Sigmoid colon (tissue), 7 donors: ENCODE results near the gene TNNT1. TPM values are rescaled to one million over a fixed set of nuclear protein-coding genes. Genes with fewer than 3 reads are reported as not detected.

Experiments used
- DNase-seq: peaks from one replicate; pipeline ENCODE4 v3.0.0-alpha.2; 2019
- H3K27ac ChIP-seq, 4 donors: fragments of 200-600 bp; sonication (generic); one replicate each; pipeline ENCODE4 v1.5.1; 2016 to 2019; ENCODE audit warnings: mild to moderate bottlenecking in 1 of 4
- H3K27me3 ChIP-seq, 3 donors: fragments of 200-600 bp; sonication (generic); one replicate each; pipeline ENCODE4 v1.5.1; 2019; ENCODE audit warnings: mild to moderate bottlenecking in 1 of 3
- H3K36me3 ChIP-seq, 4 donors: fragments of 200-600 bp; sonication (generic); one replicate each; pipeline ENCODE4 v1.5.1; 2016 to 2019
- H3K4me1 ChIP-seq, 4 donors: fragments of 200-600 bp; sonication (generic); one replicate each; pipeline ENCODE4 v1.5.1; 2017 to 2019
- H3K4me3 ChIP-seq, 4 donors: fragments of 200-600 bp; sonication (generic); one replicate each; pipeline ENCODE4 v1.5.1; 2017 to 2019; ENCODE audit warnings: mild to moderate bottlenecking in 2 of 4, moderate library complexity in 1 of 4
- H3K9me3 ChIP-seq, 4 donors: fragments of 200-600 bp in 3 of 4; sonication (generic) in 3 of 4; one replicate each; pipeline versions ENCODE4 v1.5.1 to v1.6.1; 2013 to 2019
- CTCF ChIP-seq, 4 experiments: fragments of 450-650 bp in 3 of 4; fragments of 200-600 bp in 1 of 4; IDR thresholded peaks; one replicate each; pipeline ENCODE4 v1.5.1; 2016 to 2019; ENCODE audit warnings: antibody characterized with exemption in 4 of 4, mild to moderate bottlenecking in 3 of 4, moderate library complexity in 2 of 4
- EP300 ChIP-seq, 4 donors: sonication (generic); formaldehyde crosslinking; IDR thresholded peaks; one replicate each; pipeline ENCODE4 v1.6.1; 2017; ENCODE audit warnings: antibody characterized with exemption in 4 of 4
- POLR2A ChIP-seq, 2 donors: fragments of 450-650 bp; IDR thresholded peaks; one replicate each; pipeline ENCODE4 v1.6.1; 2016; ENCODE audit warnings: antibody characterized with exemption in 2 of 2, mild to moderate bottlenecking in 2 of 2, moderate library complexity in 2 of 2
- POLR2AphosphoS5 ChIP-seq, 4 donors: sonication (generic); formaldehyde crosslinking; IDR thresholded peaks; one replicate each; pipeline ENCODE4 v1.6.1; 2017; ENCODE audit warnings: antibody characterized with exemption in 4 of 4
- WGBS, 2 donors: extraction: QIAGEN DNeasy Blood & Tissue Kit; methylation state at CpG; one replicate each; pipeline ENCODE4 v1.1.7; 2013; 5-methylcytosine and 5-hydroxymethylcytosine counted together
- intact Hi-C: fragments of 100-400 bp; cut with DNase I; formaldehyde crosslinking; loops from one replicate; pipeline ENCODE4 v1.15.1; 2023
- polyA plus RNA-seq, 3 donors: library from polyadenylated mRNA; stranded (reverse); fragments of 200-250 nt; gene quantifications; one replicate each; pipeline ENCODE4 v1.2.3, GENCODE V29; 2013
- total RNA-seq, 4 donors: library from RNA; depleted of rRNA; stranded (reverse); fragments of >200 nt; gene quantifications; one replicate each; pipeline ENCODE4 v1.1.0, GENCODE V29; 2016
- donor health status: healthy with polysubstance abuse.
- donor health status: Bipolar disorder and iron deficiency.
- donor health status: healthy.

The TNNT1 gene
- total and polyA plus RNA-seq, 7 donors, result 1.4 to 17.4 (median 2.2) TPM; not detected in 3

GRCh38 chr19:55136399-55137102 is 12.5 kb downstream of the TNNT1 start:
- intact Hi-C loops, result no loop called here
- Histone ChIP-seq H3K9me3 (no peaks in the 10 kb centered on the region), H3K36me3 (no peaks in the 10 kb centered on the region), H3K4me1 (peaks cover 0 to 9% (median 0%) of the 10 kb centered on the region in 4 donors), H3K27ac (no peak overlapping the region), H3K4me3 (no peak overlapping the region), H3K27me3 (peaks cover 11 to 86% (median 47%) of the 10 kb centered on the region in 3 donors)
- WGBS, 2 donors, result 72 to 84% methylated on average over 17 of the region's 17 CpGs
- no peak for TF ChIP-seq POLR2AphosphoS5 (IDR thresholded peaks at IDR 0.05)
- no peak for TF ChIP-seq EP300 (IDR thresholded peaks at IDR 0.05)
- no peak for TF ChIP-seq POLR2A (IDR thresholded peaks at IDR 0.05)
- no peak for TF ChIP-seq CTCF (IDR thresholded peaks at IDR 0.05)
- no peak for DNase-seq

GRCh38 chr19:55134736-55135135 is 14.3 kb downstream of the TNNT1 start:
- Histone ChIP-seq H3K9me3 (no peaks in the 10 kb centered on the region), H3K4me1 (no peaks in the 10 kb centered on the region), H3K27ac (no peak overlapping the region), H3K36me3 (no peaks in the 10 kb centered on the region), H3K27me3 (peaks cover 10 to 86% (median 40%) of the 10 kb centered on the region in 3 donors), H3K4me3 (no peak overlapping the region)
- WGBS, 2 donors, result 0 to 3% methylated on average over 2 of the region's 3 CpGs
- no peak for DNase-seq
- intact Hi-C loops, result no loop called here
- no peak for TF ChIP-seq POLR2AphosphoS5 (IDR thresholded peaks at IDR 0.05)
- TF ChIP-seq CTCF (IDR thresholded peaks at IDR 0.05), result no peak

GRCh38 chr19:55133639-55134444 is 15.2 kb downstream of the TNNT1 start:
- Histone ChIP-seq H3K4me1 (no peaks in the 10 kb centered on the region), H3K9me3 (no peaks in the 10 kb centered on the region), H3K27ac (no peak overlapping the region), H3K36me3 (no peaks in the 10 kb centered on the region), H3K27me3 (peaks cover 10 to 85% (median 40%) of the 10 kb centered on the region in 3 donors), H3K4me3 (no peak overlapping the region)
- 40 to 64% methylated on average over 25 of the region's 25 CpGs for WGBS, 2 donors
- TF ChIP-seq CTCF (IDR thresholded peaks at IDR 0.05) (no peak), POLR2A (IDR thresholded peaks at IDR 0.05) (no peak), POLR2AphosphoS5 (IDR thresholded peaks at IDR 0.05) (no peak), EP300 (IDR thresholded peaks at IDR 0.05) (no peak)
- no peak for DNase-seq
- intact Hi-C loops, result no loop called here

- H3K27me3 ChIP-seq, result peaks cover 10 to 73% (median 30%) of the 10 kb centered on the region in 3 donors
- H3K4me1 ChIP-seq, result no peaks in the 10 kb centered on the region
- no peak for TF ChIP-seq POLR2A (IDR thresholded peaks at IDR 0.05)
- no peak for TF ChIP-seq EP300 (IDR thresholded peaks at IDR 0.05)
- TF ChIP-seq CTCF (IDR thresholded peaks at IDR 0.05), result no peak
- no peak for TF ChIP-seq POLR2AphosphoS5 (IDR thresholded peaks at IDR 0.05)
- DNase-seq, result no peak
- H3K9me3 ChIP-seq, result no peaks in the 10 kb centered on the region
- no peaks in the 10 kb centered on the region for H3K36me3 ChIP-seq
- intact Hi-C loops, result no loop called here
- H3K4me3 ChIP-seq, result no peak overlapping the region
- WGBS, 2 donors, result 40 to 54% methylated on average over 14 of the region's 14 CpGs
- no peak overlapping the region for H3K27ac ChIP-seq
Measured at GRCh38 chr19:55132453-55133129, 16.4 kb downstream of the TNNT1 start.
